DMS53 treated with DMSO at 0.1 percent for 48 hours (cell line): ENCODE measurements around the gene FRYL.
A peak's percentile ranks its signal among the peaks of the same experiment; 100 is the strongest.
"Not testable (repeated sequence)": the region's sequence is repeated elsewhere in the genome, so short reads cannot be mapped to it uniquely, and the experiment has no call there.

ENCODE experiments used
- DNase-seq: peaks from one replicate; lab custom pipeline; 2025; ENCODE audit not compliant: unreplicated experiment; lab: John Stamatoyannopoulos, UW

FRYL gene

GRCh38 chr4:48748949-48749596, 31.0 kb downstream of the FRYL start:
- DNase-seq: no peak

- DNase-seq: no peak
Observed at GRCh38 chr4:48746608-48747362, 33.3 kb downstream of the FRYL start.

GRCh38 chr4:48745223-48745622, 34.9 kb downstream of the FRYL start:
- DNase-seq: not testable (repeated sequence)

- DNase-seq: no peak
Observed at GRCh38 chr4:48742412-48742811, 37.7 kb downstream of the FRYL start.

- DNase-seq: no peak
Observed at GRCh38 chr4:48739560-48740019, 40.5 kb downstream of the FRYL start.

- no peak for DNase-seq
Observed at GRCh38 chr4:48738856-48739255, 41.2 kb downstream of the FRYL start.

- DNase-seq: not testable (repeated sequence)
Observed at GRCh38 chr4:48728906-48729496, 51.1 kb downstream of the FRYL start.

GRCh38 chr4:48727666-48728459, 52.2 kb downstream of the FRYL start:
- no peak for DNase-seq

GRCh38 chr4:48725414-48725813, 54.7 kb downstream of the FRYL start:
- DNase-seq: no peak

- peak; percentile 53 for DNase-seq
Observed at GRCh38 chr4:48722509-48723446, 57.3 kb downstream of the FRYL start.

- DNase-seq: no peak
Observed at GRCh38 chr4:48720459-48720858, 59.6 kb downstream of the FRYL start.

- no peak for DNase-seq
Observed at GRCh38 chr4:48718818-48719465, 61.1 kb downstream of the FRYL start.

- not testable (repeated sequence) for DNase-seq
Observed at GRCh38 chr4:48716285-48716684, 63.8 kb downstream of the FRYL start.

- no peak for DNase-seq
Observed at GRCh38 chr4:48710446-48711209, 69.5 kb downstream of the FRYL start.

- DNase-seq: no peak
Observed at GRCh38 chr4:48709901-48710300, 70.2 kb downstream of the FRYL start.

- no peak for DNase-seq
Observed at GRCh38 chr4:48708610-48709009, 71.5 kb downstream of the FRYL start.

GRCh38 chr4:48706736-48707135, 73.3 kb downstream of the FRYL start:
- no peak for DNase-seq

- DNase-seq: no peak
Observed at GRCh38 chr4:48705609-48706008, 74.5 kb downstream of the FRYL start.
